ENCODE results near the gene TRAPPC8. TPM values are rescaled to one million over a fixed set of nuclear protein-coding genes. Genes with fewer than 3 reads are reported as not detected.

The TRAPPC8 gene
- polyA plus RNA-seq, 2 of the 4 experiments (the other 2 are of a cell fraction) = 12.2 to 41.8 TPM

DNA sequence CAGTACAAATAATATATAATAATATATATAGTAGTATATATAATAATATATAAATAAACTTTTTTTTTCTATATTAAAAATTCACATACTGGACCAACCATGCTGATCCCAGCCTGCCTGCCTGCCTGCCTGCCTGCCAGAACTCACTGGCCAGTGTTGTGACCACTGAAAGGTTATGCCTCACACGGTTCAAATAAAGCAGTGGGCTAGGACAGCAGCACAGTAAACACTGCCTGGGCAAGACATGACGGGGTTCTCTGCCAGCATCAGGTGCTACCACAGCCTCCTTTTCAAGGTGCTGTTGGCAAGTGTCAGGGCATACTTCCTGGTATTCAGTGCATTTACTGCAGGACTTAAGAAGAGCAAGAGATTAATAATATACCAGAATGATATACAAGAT, 67.6 kb downstream of the TRAPPC8 start:
- H3K9me3 ChIP-seq = peaks cover under 1% of the 10 kb centered on the region; the same call in 1 of the 3 replicates
- ATAC-seq (no peak), DNase-seq (ENCODE audit: low read depth in 1 of 2, low spot score in 1 of 2) (no peak), FAIRE-seq (no peak)
- H3K4me3 ChIP-seq = no peak overlapping the region
- CTCF ChIA-PET = no interaction called here
- no peak for TF ChIP-seq TP53 (CRISPR knock-in tag; IDR thresholded peaks at IDR 0.05)
- WGBS (ENCODE audit: missing lambda C conversion rate) = 80% methylated on average over 2 of the region's 2 CpGs
- POLR2A ChIA-PET = no interaction called here
- H3K27ac ChIP-seq = no peak overlapping the region
- no peak overlapping the region for H3K4me2 ChIP-seq
- H3K4me1 ChIP-seq = no peaks in the 10 kb centered on the region

DNA sequence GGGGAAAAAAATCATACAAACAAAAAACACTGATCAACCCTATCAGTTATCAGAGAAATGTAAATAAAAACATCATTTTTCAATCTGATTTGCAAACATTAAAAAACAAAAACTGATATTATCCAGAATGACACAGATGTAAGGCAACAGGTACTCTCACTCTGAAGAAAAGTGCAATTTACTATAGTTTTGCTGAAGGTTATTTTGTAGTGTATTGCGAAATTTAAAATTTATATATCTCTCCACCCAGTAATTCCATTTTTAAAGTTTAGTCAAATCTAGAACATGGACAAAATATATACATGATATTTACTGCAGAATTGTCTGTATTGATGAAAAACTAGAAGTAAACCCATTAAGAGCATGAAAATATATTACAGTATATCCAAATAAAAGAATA, 79.8 kb downstream of the TRAPPC8 start:
- TF ChIP-seq HOXB13 (CRISPR knock-in tag; IDR thresholded peaks at IDR 0.05; ENCODE audit: low read depth) (no peak), CEBPB (IDR thresholded peaks at IDR 0.05) (0 out of 4 replicates have a peak, but pooled peaks of 1 of the 2 experiments have one; percentile 7), RAD21 (conservative IDR thresholded peaks at IDR 0.05 in 1 of 2, IDR thresholded peaks at IDR 0.05 in 1 of 2) (no peak)
- Histone ChIP-seq H3K9me3 (no peaks in the 10 kb centered on the region), H3K4me2 (no peak overlapping the region), H3K4me1 (no peaks in the 10 kb centered on the region), H3K27ac (no peak overlapping the region), H3K4me3 (no peak overlapping the region)
- no peak for DNase-seq (ENCODE audit: low read depth in 1 of 2, low spot score in 1 of 2)
- WGBS (ENCODE audit: missing lambda C conversion rate) = 92% methylated on average over 1 of the region's 1 CpG
- ChIA-PET CTCF (no interaction called here), POLR2A (no interaction called here)
- no peak for ATAC-seq
- FAIRE-seq = no peak

GRCh38 chr18:31860488-31860887, 82.4 kb downstream of the TRAPPC8 start:
- POLR2A ChIA-PET = no interaction called here
- H3K4me3 ChIP-seq = no peak overlapping the region
- FAIRE-seq = no peak
- TF ChIP-seq RNF2 (IDR thresholded peaks at IDR 0.05; ENCODE audit: borderline replicate concordance, low read depth) (no peak), GATA3 (IDR thresholded peaks at IDR 0.05; ENCODE audit: borderline replicate concordance) (no peak), HOXB13 (CRISPR knock-in tag; IDR thresholded peaks at IDR 0.05; ENCODE audit: low read depth) (no peak), HOXB5 (CRISPR knock-in tag; IDR thresholded peaks at IDR 0.05) (no peak), TFCP2L1 (CRISPR knock-in tag; IDR thresholded peaks at IDR 0.05) (no peak), NPAS2 (CRISPR knock-in tag; IDR thresholded peaks at IDR 0.05; ENCODE audit: borderline replicate concordance) (no peak), TP53 (CRISPR knock-in tag; IDR thresholded peaks at IDR 0.05) (no peak), ZSCAN20 (CRISPR knock-in tag; IDR thresholded peaks at IDR 0.05) (no peak), SREBF2 (IDR thresholded peaks at IDR 0.05) (no peak), ESRRA (IDR thresholded peaks at IDR 0.05; ENCODE audit: borderline replicate concordance, low read length) (no peak), RFX5 (IDR thresholded peaks at IDR 0.05) (no peak), CEBPB (IDR thresholded peaks at IDR 0.05) (no peak), FOSB (CRISPR knock-in tag; IDR thresholded peaks at IDR 0.05) (no peak)
- TF ChIP-seq, protein P1, sequence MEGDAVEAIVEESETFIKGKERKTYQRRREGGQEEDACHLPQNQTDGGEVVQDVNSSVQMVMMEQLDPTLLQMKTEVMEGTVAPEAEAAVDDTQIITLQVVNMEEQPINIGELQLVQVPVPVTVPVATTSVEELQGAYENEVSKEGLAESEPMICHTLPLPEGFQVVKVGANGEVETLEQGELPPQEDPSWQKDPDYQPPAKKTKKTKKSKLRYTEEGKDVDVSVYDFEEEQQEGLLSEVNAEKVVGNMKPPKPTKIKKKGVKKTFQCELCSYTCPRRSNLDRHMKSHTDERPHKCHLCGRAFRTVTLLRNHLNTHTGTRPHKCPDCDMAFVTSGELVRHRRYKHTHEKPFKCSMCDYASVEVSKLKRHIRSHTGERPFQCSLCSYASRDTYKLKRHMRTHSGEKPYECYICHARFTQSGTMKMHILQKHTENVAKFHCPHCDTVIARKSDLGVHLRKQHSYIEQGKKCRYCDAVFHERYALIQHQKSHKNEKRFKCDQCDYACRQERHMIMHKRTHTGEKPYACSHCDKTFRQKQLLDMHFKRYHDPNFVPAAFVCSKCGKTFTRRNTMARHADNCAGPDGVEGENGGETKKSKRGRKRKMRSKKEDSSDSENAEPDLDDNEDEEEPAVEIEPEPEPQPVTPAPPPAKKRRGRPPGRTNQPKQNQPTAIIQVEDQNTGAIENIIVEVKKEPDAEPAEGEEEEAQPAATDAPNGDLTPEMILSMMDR (IDR thresholded peaks at IDR 0.05) = no peak
- no peak overlapping the region for H3K27ac ChIP-seq
- H3K4me1 ChIP-seq = no peaks in the 10 kb centered on the region
- H3K4me2 ChIP-seq = no peak overlapping the region
- DNase-seq (ENCODE audit: low read depth in 1 of 2, low spot score in 1 of 2) = no peak
- no peaks in the 10 kb centered on the region for H3K9me3 ChIP-seq
- ATAC-seq = no peak
- CTCF ChIA-PET = no interaction called here

- POLR2A ChIA-PET = no interaction called here
Observed at GRCh38 chr18:31857526-31858106, 85.3 kb downstream of the TRAPPC8 start.

More at GRCh38 chr18:31857526-31858106, 85.3 kb downstream of the TRAPPC8 start:
- WGBS (ENCODE audit: missing lambda C conversion rate) = 87% methylated on average over 6 of the region's 6 CpGs
- Histone ChIP-seq H3K9me3 (no peaks in the 10 kb centered on the region), H3K27ac (no peak overlapping the region), H3K4me1 (no peaks in the 10 kb centered on the region), H3K4me2 (no peak overlapping the region), H3K4me3 (no peak overlapping the region)
- TF ChIP-seq HEYL (CRISPR knock-in tag; IDR thresholded peaks at IDR 0.05) = no peak
- TF ChIP-seq KDM5A (IDR thresholded peaks at IDR 0.05) = no peak
- peak; percentile 72 for TF ChIP-seq MAFK (IDR thresholded peaks at IDR 0.05; ENCODE audit: partially characterized antibody)
- TF ChIP-seq NR3C1 (IDR thresholded peaks at IDR 0.05) = no peak
- DNase-seq (ENCODE audit: low read depth in 1 of 2, low spot score in 1 of 2) (no peak), FAIRE-seq (no peak), ATAC-seq (no peak)
- CTCF ChIA-PET = no interaction called here

Measured in A549 (cell line).